Activated CD4-positive, alpha-beta T cell treated with anti-CD3 and anti-CD28 coated beads, Interleukin-2, amount 50 U/mL, for 16 hours (primary cell): ENCODE measurements around the gene DPF3.

ENCODE experiments used
- DNase-seq: peaks from one replicate; pipeline ENCODE4 v3.0.0-alpha.2; 2020

DPF3 gene

GRCh38 chr14:72893636-72894322, at the start of gene DPF3:
Gene DPF3, minus strand, starts transcription at chr14:72894101. Its CDS starts 13 bp downstream, at chr14:72894088.
- DNase-seq: peak; percentile 95

DNA sequence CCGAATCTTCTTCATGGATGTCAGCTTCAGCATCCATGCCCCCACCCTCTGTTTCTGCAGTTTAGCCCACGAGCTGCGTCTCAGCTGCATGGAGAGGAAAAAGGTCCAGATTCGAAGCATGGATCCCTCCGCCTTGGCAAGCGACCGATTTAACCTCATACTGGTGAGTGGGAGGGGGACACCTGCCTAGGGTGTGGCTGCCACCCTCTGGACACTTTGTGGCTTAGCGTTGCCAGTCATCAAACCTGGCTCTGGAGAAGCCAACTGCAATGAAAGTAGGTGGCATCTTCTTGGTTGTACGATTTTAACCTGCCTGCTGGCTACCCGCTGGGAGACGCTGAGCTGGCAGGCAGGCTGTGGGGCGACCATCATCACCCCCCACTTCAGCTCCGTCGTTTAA, 49.0 kb upstream of the DPF3 start:
- DNase-seq: no peak

- no peak for DNase-seq
These were observed 47.5 kb upstream of the DPF3 start for GRCh38 chr14:72941286-72941985.

GRCh38 chr14:72939630-72940029, 45.7 kb upstream of the DPF3 start:
- no peak for DNase-seq

GRCh38 chr14:72932893-72933292, 39.0 kb upstream of the DPF3 start:
- no peak for DNase-seq

DNA sequence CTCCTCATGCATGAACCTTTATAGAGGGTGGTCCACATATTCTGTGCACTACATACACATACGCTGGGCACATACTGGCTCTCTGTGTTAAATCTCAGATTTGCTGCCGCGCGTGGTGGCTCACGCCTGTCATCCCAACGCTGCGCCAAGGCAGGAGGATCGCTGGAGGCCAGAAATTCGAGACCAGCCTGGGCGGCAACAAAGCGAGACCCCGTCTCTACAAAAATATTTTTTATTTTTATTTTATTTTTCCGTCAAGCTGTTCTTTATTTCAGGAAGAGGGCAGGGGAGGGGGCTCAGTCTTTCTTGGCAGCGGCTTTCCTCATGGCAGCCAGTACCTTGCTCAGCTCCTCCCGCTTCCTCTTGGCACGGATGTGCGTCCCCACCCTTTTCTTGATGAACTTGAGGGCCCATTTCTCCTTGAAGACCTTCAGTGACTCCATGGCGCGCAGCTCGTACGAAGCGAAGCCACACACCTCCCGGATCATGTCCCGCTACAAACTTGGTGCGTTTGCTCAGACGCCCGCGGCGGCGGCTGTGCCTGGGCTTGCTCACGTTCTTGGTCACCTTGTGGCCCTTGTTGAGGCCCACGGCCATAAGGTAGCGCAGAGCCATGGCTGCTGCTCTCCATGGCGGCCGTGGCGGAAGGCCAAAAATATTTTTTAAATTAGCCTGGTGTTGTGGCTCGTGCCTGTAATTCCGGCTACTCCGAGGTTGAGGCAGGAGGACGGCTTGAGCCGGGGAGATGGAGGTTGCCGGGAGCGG, 35.6 kb upstream of the DPF3 start:
- no peak for DNase-seq

- no peak for DNase-seq
These were observed 35.0 kb upstream of the DPF3 start for GRCh38 chr14:72928872-72929271.

- peak; percentile 98 for DNase-seq
These were observed 32.6 kb upstream of the DPF3 start, which contains the start of gene DCAF4 for GRCh38 chr14:72926292-72927028. Gene DCAF4, plus strand, starts transcription at chr14:72926464. Its CDS starts 11,515 bp downstream, at chr14:72937979.

GRCh38 chr14:72925815-72926291, 32.0 kb upstream of the DPF3 start:
- no peak for DNase-seq

GRCh38 chr14:72925171-72925759, 31.4 kb upstream of the DPF3 start:
- DNase-seq: no peak

DNA sequence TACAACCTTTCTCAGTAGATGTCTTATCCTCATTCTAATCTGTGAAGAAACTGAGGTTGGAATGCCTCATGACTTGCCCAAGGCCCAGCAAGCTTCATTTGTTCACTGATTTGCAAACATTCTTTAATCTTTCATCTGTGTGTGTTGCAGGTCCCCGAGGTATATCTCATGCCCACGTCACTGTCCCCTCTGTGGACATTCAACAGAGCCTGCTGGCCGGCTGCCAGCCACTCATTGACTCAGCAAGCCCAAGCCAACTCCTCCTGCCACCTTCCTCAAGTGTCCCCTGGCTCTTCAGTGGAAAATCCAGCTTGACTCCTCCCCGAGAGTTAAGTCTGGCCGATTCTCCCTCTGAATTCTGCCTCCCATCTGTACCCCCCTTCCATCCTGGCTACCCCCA, 30.4 kb upstream of the DPF3 start:
- no peak for DNase-seq

DNA sequence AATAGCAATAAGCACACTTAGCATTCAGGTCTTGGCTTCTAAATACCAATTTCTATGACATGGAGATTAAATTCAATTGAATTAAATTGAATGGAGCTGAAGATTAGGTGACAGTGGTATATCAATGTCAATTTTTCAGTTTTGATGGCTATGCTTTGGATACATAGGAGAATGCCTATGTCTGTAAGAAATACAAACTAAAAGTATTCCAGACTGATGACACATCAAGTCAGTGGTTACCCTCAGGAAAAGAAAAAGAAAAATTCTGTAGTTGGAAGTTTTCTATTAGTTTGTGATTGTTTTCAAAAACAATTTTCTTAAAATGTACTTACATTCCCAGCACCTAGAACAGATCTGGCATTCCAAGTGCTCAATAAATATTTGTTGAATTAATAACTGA, 27.5 kb upstream of the DPF3 start:
- DNase-seq: no peak

DNA sequence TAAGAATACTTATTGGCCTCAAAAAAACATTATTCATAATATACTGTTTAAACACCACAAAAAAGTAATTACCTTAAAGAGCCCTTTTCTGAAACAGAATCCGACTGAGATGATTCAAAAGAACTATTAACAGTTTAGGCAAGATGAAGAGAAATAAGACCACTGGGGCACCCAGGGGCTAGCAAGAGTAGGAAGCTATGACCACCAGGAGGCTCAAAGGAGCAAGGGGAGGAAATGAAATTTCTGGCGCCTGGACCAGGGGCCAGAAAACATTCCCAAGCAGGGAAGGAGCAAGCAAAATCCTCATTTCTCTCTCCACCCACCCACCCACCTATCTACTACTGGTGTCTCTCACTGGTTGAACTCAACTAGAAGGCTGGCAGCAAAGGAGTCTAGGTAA, 26.1 kb upstream of the DPF3 start:
- DNase-seq: no peak

DNA sequence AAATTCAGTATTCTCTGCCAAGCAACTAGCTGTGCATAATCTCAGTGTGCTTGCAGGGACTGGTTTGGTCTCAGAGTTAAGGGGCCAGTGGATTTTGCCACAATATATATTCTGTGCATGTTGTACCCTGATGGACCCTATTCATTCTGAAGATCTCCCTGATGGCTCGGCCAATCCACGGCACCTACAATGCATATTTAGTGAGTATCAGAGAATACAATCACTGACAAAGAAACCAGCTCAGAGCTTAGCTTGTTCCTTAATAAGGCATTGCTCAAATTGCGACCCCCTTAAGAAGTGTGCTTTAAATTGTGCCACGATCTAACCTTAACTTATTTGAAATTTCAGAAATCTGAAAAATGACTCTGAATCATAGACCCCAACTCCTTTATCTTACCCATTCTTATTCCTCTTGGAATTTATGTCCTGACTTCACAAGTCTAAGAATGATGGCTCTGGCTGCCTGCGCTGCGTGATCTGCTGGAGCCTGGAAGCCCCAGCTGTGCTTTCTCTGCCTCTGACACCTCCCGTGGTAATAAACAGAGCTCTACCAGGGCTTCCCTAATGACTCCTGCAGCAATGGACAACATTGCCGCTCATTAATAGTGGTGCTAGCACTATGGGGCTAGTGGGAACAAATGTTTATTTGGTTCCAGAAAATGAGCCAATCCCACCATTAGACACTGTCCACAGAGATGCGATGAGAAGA, 23.3 kb upstream of the DPF3 start:
- no peak for DNase-seq

DNA sequence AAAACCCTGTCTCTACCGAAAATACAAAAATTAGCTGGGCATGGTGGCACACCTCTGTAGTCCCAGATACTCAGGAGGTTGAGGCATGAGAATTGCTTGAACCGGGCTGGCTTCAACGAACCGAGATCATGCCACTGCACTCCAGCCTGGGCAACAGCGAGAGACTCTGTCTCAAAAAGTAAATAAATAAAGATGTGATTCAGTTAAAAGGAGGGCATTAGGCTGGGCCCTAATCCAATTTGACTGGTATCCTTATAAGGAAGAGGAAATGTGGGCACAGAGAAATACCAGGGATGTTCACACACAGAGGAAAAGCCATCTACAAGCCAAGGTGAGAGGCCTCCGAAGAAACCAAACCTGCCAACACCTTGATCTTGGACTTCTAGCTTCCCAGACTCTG, 22.3 kb upstream of the DPF3 start:
- DNase-seq: no peak

GRCh38 chr14:72913809-72914208, 19.9 kb upstream of the DPF3 start:
- DNase-seq: no peak

GRCh38 chr14:72909163-72909562, 15.3 kb upstream of the DPF3 start:
- no peak for DNase-seq

- DNase-seq: no peak
These were observed 14.0 kb upstream of the DPF3 start for GRCh38 chr14:72907886-72908285.

- DNase-seq: no peak
These were observed 13.0 kb upstream of the DPF3 start for GRCh38 chr14:72906879-72907278.

DNA sequence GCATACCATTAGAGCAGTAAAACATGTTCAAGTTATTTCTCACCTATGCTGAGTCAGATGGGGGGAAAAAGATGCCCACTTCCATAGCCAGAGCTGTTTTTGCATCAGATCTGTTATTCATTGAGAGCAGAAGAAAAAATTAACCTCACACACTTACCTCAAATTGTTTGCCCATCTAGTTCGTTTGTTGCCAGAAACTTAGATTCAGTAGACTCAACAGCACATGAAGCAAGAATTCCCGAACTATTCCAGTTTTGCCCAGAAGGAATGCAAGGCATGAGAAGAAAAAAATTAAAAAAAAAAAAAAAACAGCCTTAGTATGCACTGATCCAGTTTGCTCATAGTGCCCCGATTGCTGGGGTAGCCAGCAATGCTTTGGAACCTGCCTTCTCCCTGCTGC, 12.4 kb upstream of the DPF3 start:
- no peak for DNase-seq

- peak; percentile 69 for DNase-seq
These were observed 11.1 kb upstream of the DPF3 start for GRCh38 chr14:72904840-72905561.
